T-cell (primary cell): ENCODE results near the gene PRG2. TPM values are rescaled to one million over a fixed set of nuclear protein-coding genes. Genes with fewer than 3 reads are reported as not detected.

Experiments
- ATAC-seq, 4 experiments: fragments of 200-7000 bp in 3 of 4; fragments of 150-1000 bp in 1 of 4; cut with Tn5 transposase; replicated peaks in 1 of 4; 1 replicate in 3 of 4; 2 replicates in 1 of 4; pipeline ENCODE4 v1.10.0; 2021; ENCODE audit warnings: moderate library complexity in 3 of 4, mild to moderate bottlenecking in 2 of 4, moderate number of reproducible peaks in 1 of 4
- CTCF ChIA-PET, 2 donors: fragments of 300-600 bp; sonication (Branson Sonifier 250); formaldehyde crosslinking; loops; one replicate each; lab custom pipeline; 2022; ENCODE audit warnings: antibody characterized with exemption in 2 of 2; lab: Charles Lee
- POLR2A ChIA-PET, 2 donors: fragments of 300-600 bp; sonication (Branson Sonifier 250); formaldehyde crosslinking; loops; one replicate each; lab custom pipeline; 2022; ENCODE audit warnings: antibody characterized with exemption in 2 of 2; lab: Charles Lee
- DNase-seq, 35 experiments: peaks; one replicate each; pipeline versions ENCODE4 v3.0.0 to v3.0.0-alpha.2; 2013 to 2023
- H3K27ac ChIP-seq: one replicate; pipeline ENCODE4 v1.5.1; 2013; ENCODE audit warnings: low read length
- H3K27me3 ChIP-seq, 2 experiments: replicated peaks in 1 of 2; 1 replicate in 1 of 2; 2 replicates in 1 of 2; pipeline versions ENCODE4 v1.6.1 to v1.7.0; 2013; ENCODE audit warnings: low read length in 1 of 2, mixed read lengths in 1 of 2; ENCODE audit not compliant: control insufficient read depth in 2 of 2, insufficient read depth in 2 of 2; ENCODE audit errors: extremely low read depth in 1 of 2
- H3K36me3 ChIP-seq, 2 donors: 1 replicate in 1 of 2; 2 replicates in 1 of 2; pipeline versions ENCODE4 v1.6.1 to v1.7.0; 2013; ENCODE audit warnings: low read length in 1 of 2; ENCODE audit not compliant: control insufficient read depth in 2 of 2, insufficient read depth in 1 of 2; ENCODE audit errors: extremely low read depth in 1 of 2
- H3K4me1 ChIP-seq, 2 experiments: 1 replicate in 1 of 2; 2 replicates in 1 of 2; pipeline versions ENCODE4 v1.6.1 to v1.7.0; 2013; ENCODE audit warnings: low read length in 2 of 2, mixed read lengths in 1 of 2; ENCODE audit not compliant: insufficient read depth in 2 of 2, control insufficient read depth in 1 of 2; ENCODE audit errors: extremely low read depth in 1 of 2
- H3K4me3 ChIP-seq, 2 donors: 1 replicate in 1 of 2; 2 replicates in 1 of 2; pipeline versions ENCODE4 v1.5.1 to v1.7.0; 2013; ENCODE audit warnings: mild to moderate bottlenecking in 2 of 2, low read length in 1 of 2, moderate library complexity in 1 of 2; ENCODE audit not compliant: control insufficient read depth in 1 of 2; ENCODE audit errors: extremely low read depth in 1 of 2
- H3K9me3 ChIP-seq: 2 replicates; pipeline ENCODE4 v1.7.0; 2013
- H3K27ac Mint-ChIP-seq, 2 donors: one replicate each; pipeline ENCODE4 v1.8.0; 2020 to 2021; ENCODE audit warnings: mild to moderate bottlenecking in 2 of 2, mixed read lengths in 2 of 2
- H3K27me3 Mint-ChIP-seq, 2 donors: one replicate each; pipeline ENCODE4 v1.8.0; 2021 to 2022; ENCODE audit warnings: mixed read lengths in 2 of 2
- H3K36me3 Mint-ChIP-seq: one replicate; pipeline ENCODE4 v1.8.0; 2021; ENCODE audit warnings: mixed read lengths
- H3K4me1 Mint-ChIP-seq, 3 donors: one replicate each; pipeline ENCODE4 v1.8.0; 2020 to 2022; ENCODE audit warnings: mixed read lengths in 3 of 3, mild to moderate bottlenecking in 1 of 3
- H3K4me3 Mint-ChIP-seq, 3 donors: one replicate each; pipeline ENCODE4 v1.8.0; 2020 to 2022; ENCODE audit warnings: mild to moderate bottlenecking in 3 of 3, mixed read lengths in 3 of 3, moderate library complexity in 3 of 3
- H3K9me3 Mint-ChIP-seq, 3 donors: one replicate each; pipeline ENCODE4 v1.8.0; 2020 to 2022; ENCODE audit warnings: mixed read lengths in 3 of 3
- WGBS: methylation state at CpG from one replicate; pipeline ENCODE4 v1.1.5; 2013; ENCODE audit warnings: missing lambda C conversion rate; ENCODE audit not compliant: insufficient coverage; 5-methylcytosine and 5-hydroxymethylcytosine counted together
- total RNA-seq, 35 experiments: library from RNA in 6 of 35; stranded (reverse) in 6 of 35; fragments of 120-200 nt in 1 of 35; gene quantifications; one replicate each; pipeline versions ENCODE4 v1.2.1 to v1.2.4 and lab custom pipeline; 2013 to 2026

PRG2 gene
- total RNA-seq, 5 donors from 2014 or later (not counting 1 experiment from before 2014, with no cell fraction given), result 0.33 to 0.72 (median 0.39) TPM; not detected in 1

DNA sequence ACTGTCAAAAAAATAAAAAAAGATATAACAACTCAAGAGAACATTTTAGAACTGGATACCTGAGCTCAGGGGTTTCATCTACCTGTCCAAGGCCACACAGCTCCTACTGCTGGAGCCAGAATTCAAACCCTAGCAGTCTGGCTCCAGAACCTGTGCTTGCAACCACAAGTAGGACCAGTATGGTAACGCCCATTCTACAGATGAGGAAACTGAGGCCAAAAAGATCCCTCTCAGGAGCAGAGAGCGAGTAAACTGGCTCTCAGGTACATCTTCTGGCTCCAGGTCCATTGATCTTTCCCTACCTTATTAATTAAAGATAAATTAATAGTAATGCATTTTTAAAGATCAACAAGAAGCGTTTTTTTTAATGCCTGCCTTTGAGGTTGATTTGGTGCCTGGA, 33.1 kb downstream of the PRG2 start:
- Mint-ChIP-seq H3K9me3 (peaks cover 0 to 2% (median 0%) of the 10 kb centered on the region in 3 donors), H3K4me1 (no peaks in the 10 kb centered on the region), H3K27ac (no peak overlapping the region), H3K36me3 (no peaks in the 10 kb centered on the region), H3K27me3 (peaks cover 8 to 16% of the 10 kb centered on the region in 2 donors), H3K4me3 (no peak overlapping the region)
- Histone ChIP-seq H3K9me3 (no peaks in the 10 kb centered on the region), H3K4me1 (no peaks in the 10 kb centered on the region), H3K4me3 (no peak overlapping the region), H3K27ac (no peak overlapping the region), H3K27me3 (peaks cover 0 to 13% of the 10 kb centered on the region in 2 experiments), H3K36me3 (no peaks in the 10 kb centered on the region)
- WGBS, result 100% methylated on average over 1 of the region's 3 CpGs
- CTCF ChIA-PET, result interaction anchor here in 1 of 2 donors (0.7 kb wide), 1 partner anchor 109 kb away, joined by 4 read pairs; no protein-coding TSS in a partner anchor
- DNase-seq (no peak), ATAC-seq (no peak)
- POLR2A ChIA-PET, result no interaction called here

DNA sequence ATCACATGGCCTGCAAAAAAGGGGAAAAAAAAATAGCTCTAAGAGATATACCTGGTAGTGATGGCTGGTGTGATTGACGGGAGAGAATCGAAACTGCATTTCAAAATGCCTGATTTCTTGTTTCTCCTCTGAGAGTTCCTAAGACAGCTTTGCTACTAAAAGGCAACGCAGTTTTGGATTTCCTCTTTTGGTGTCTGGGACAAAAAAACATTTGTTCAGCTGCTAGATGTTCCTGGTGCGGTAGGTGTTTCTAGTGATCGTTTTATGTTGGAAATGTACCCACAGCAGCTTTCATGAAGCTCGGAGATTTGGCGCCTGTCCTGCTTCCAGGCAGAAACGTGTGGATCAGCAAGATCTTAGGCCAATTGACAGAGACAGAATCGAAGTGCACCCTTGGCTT, 34.2 kb downstream of the PRG2 start:
- CTCF ChIA-PET, result interaction anchor here in 1 of 2 donors (0.5 kb wide), 1 partner anchor 488 kb away, joined by 4 read pairs; no protein-coding TSS in a partner anchor
- Mint-ChIP-seq H3K36me3 (no peaks in the 10 kb centered on the region), H3K4me1 (no peaks in the 10 kb centered on the region), H3K9me3 (peaks cover 0 to 4% (median under 1%) of the 10 kb centered on the region in 3 donors), H3K4me3 (no peak overlapping the region), H3K27me3 (peaks cover 8 to 13% of the 10 kb centered on the region in 2 donors), H3K27ac (no peak overlapping the region)
- H3K27ac ChIP-seq, result no peak overlapping the region
- no peak overlapping the region for H3K4me3 ChIP-seq
- DNase-seq (no peak), ATAC-seq (no peak)
- H3K36me3 ChIP-seq, result no peaks in the 10 kb centered on the region
- 46% methylated on average over 7 of the region's 9 CpGs for WGBS
- no peaks in the 10 kb centered on the region for H3K9me3 ChIP-seq
- H3K27me3 ChIP-seq, result peaks cover 0 to 10% of the 10 kb centered on the region in 2 experiments
- POLR2A ChIA-PET, result no interaction called here
- H3K4me1 ChIP-seq, result no peaks in the 10 kb centered on the region

GRCh38 chr11:57354699-57355098, 35.8 kb downstream of the PRG2 start:
- no peaks in the 10 kb centered on the region for H3K36me3 Mint-ChIP-seq

DNA sequence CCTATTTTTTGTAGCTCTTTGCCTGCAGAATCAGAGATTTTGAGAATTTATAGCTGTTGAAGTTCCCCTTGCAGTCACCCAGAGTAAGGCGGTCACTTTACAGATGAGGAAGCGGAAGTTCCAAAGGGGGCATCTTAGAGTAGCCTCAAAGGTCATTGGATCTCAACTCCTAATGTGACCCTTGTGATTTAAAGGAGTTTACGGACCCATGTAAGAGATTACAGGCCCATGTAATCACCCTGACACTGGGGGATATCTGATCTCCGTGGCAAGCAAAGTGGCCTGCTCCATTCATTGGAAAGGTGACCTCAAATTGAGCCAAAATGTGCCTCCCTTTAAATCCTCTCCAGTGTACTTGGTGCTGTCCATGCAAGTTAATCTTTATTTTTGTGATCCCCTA, 36.6 kb downstream of the PRG2 start:
- 79% methylated on average over 2 of the region's 4 CpGs for WGBS
- Histone ChIP-seq H3K27me3 (peaks cover 0 to 19% of the 10 kb centered on the region in 2 experiments), H3K36me3 (no peaks in the 10 kb centered on the region), H3K4me1 (peaks cover 0 to 5% of the 10 kb centered on the region in 2 experiments), H3K27ac (no peak overlapping the region), H3K4me3 (no peak overlapping the region), H3K9me3 (no peaks in the 10 kb centered on the region)
- ATAC-seq (no peak), DNase-seq (no peak)
- ChIA-PET POLR2A (interaction anchor here in 1 of 2 donors (0.5 to 0.6 kb wide), 2 partner anchors 17 to 139 kb away, joined by 3 to 5 read pairs; no protein-coding TSS in a partner anchor), CTCF (interaction anchor here (0.6 to 1.1 kb wide), 4 partner anchors 130 to 510 kb away, joined by 3 to 5 read pairs (median 4); no protein-coding TSS in a partner anchor)
- peaks cover 0 to 3% (median 3%) of the 10 kb centered on the region in 3 donors for H3K4me1 Mint-ChIP-seq
- no peaks in the 10 kb centered on the region for H3K36me3 Mint-ChIP-seq
- peaks cover 8 to 11% of the 10 kb centered on the region in 2 donors for H3K27me3 Mint-ChIP-seq
- peaks cover 0 to 6% (median 0%) of the 10 kb centered on the region in 3 donors for H3K9me3 Mint-ChIP-seq
- H3K4me3 Mint-ChIP-seq, result no peak overlapping the region
- no peak overlapping the region for H3K27ac Mint-ChIP-seq

More at GRCh38 chr11:57354699-57355098, 35.8 kb downstream of the PRG2 start:
- no peak overlapping the region for H3K27ac ChIP-seq
- no peaks in the 10 kb centered on the region for H3K9me3 ChIP-seq
- no peak for DNase-seq
- CTCF ChIA-PET, result no interaction called here
- H3K4me1 ChIP-seq, result peaks cover 0 to 4% of the 10 kb centered on the region in 2 experiments
- POLR2A ChIA-PET, result no interaction called here
- Mint-ChIP-seq H3K9me3 (peaks cover 0 to 6% (median 0%) of the 10 kb centered on the region in 3 donors), H3K27ac (no peak overlapping the region), H3K4me1 (peaks cover 0 to 3% (median 3%) of the 10 kb centered on the region in 3 donors), H3K4me3 (no peak overlapping the region), H3K27me3 (peaks cover 8 to 11% of the 10 kb centered on the region in 2 donors)
- 49% methylated on average over 6 of the region's 6 CpGs for WGBS
- no peaks in the 10 kb centered on the region for H3K36me3 ChIP-seq
- H3K4me3 ChIP-seq, result no peak overlapping the region
- ATAC-seq, result no peak
- peaks cover 0 to 17% of the 10 kb centered on the region in 2 experiments for H3K27me3 ChIP-seq

GRCh38 chr11:57353446-57353845, 37.0 kb downstream of the PRG2 start:
- WGBS, result 93% methylated on average over 3 of the region's 4 CpGs
- Histone ChIP-seq H3K9me3 (no peaks in the 10 kb centered on the region), H3K27me3 (peaks cover 0 to 19% of the 10 kb centered on the region in 2 experiments), H3K4me1 (peaks cover 0 to 5% of the 10 kb centered on the region in 2 experiments), H3K4me3 (no peak overlapping the region), H3K27ac (no peak overlapping the region), H3K36me3 (no peaks in the 10 kb centered on the region)
- DNase-seq (no peak), ATAC-seq (no peak)
- no peak overlapping the region for H3K4me3 Mint-ChIP-seq
- no peaks in the 10 kb centered on the region for H3K36me3 Mint-ChIP-seq
- POLR2A ChIA-PET, result interaction anchor here in 1 of 2 donors (0.5 to 0.6 kb wide), 2 partner anchors 17 to 139 kb away, joined by 3 to 5 read pairs; no protein-coding TSS in a partner anchor
- no peak overlapping the region for H3K27ac Mint-ChIP-seq
- H3K27me3 Mint-ChIP-seq, result peaks cover 8 to 11% of the 10 kb centered on the region in 2 donors
- peaks cover 0 to 3% (median 3%) of the 10 kb centered on the region in 3 donors for H3K4me1 Mint-ChIP-seq
- peaks cover 0 to 6% (median 0%) of the 10 kb centered on the region in 3 donors for H3K9me3 Mint-ChIP-seq
- CTCF ChIA-PET, result interaction anchor here (0.6 to 1.1 kb wide), 5 partner anchors 12 to 510 kb away, joined by 3 to 5 read pairs (median 3); no protein-coding TSS in a partner anchor

GRCh38 chr11:57353036-57353435, 37.4 kb downstream of the PRG2 start:
- H3K27me3 ChIP-seq, result peaks cover 0 to 19% of the 10 kb centered on the region in 2 experiments
- ChIA-PET POLR2A (no interaction called here), CTCF (interaction anchor here in 1 of 2 donors (0.6 to 1.1 kb wide), 3 partner anchors 12 to 140 kb away, joined by 3 read pairs; no protein-coding TSS in a partner anchor)
- Mint-ChIP-seq H3K36me3 (no peaks in the 10 kb centered on the region), H3K9me3 (peaks cover 0 to 6% (median 0%) of the 10 kb centered on the region in 3 donors), H3K27me3 (peaks cover 8 to 11% of the 10 kb centered on the region in 2 donors), H3K4me3 (no peak overlapping the region), H3K27ac (no peak overlapping the region), H3K4me1 (peaks cover 0 to 3% (median 3%) of the 10 kb centered on the region in 3 donors)
- no peaks in the 10 kb centered on the region for H3K36me3 ChIP-seq
- no peaks in the 10 kb centered on the region for H3K9me3 ChIP-seq
- no CpG with 5 or more reads among the region's 5 CpGs for WGBS
- no peak overlapping the region for H3K4me3 ChIP-seq
- no peak for DNase-seq
- H3K4me1 ChIP-seq, result peaks cover 0 to 5% of the 10 kb centered on the region in 2 experiments
- H3K27ac ChIP-seq, result no peak overlapping the region
- no peak for ATAC-seq
